Heart left ventricle (tissue), 16 donors: ENCODE measurements around the gene PCSK2. TPM values are rescaled to one million over a fixed set of nuclear protein-coding genes. Genes with fewer than 3 reads are reported as not detected.

Experiments used
- ATAC-seq, 4 donors: fragments of 200-7000 bp; cut with Tn5 transposase; one replicate each; pipeline ENCODE4 v1.9.1; 2020 to 2022; ENCODE audit warnings: moderate library complexity in 4 of 4, mild to moderate bottlenecking in 3 of 4, moderate number of reproducible peaks in 1 of 4
- DNase-seq, 5 donors: peaks; one replicate each; pipeline ENCODE4 v3.0.0-alpha.2; 2020
- H3K27ac ChIP-seq, 12 donors: fragments of 200-600 bp; sonication (generic) in 4 of 12; one replicate each; pipeline versions ENCODE4 v1.5.0 to v1.8.0; 2016 to 2022; ENCODE audit warnings: mild to moderate bottlenecking in 2 of 12
- H3K27me3 ChIP-seq, 9 donors: fragments of 200-600 bp; sonication (generic) in 2 of 9; one replicate each; pipeline versions ENCODE4 v1.5.1 to v1.8.0; 2016 to 2022; ENCODE audit warnings: mild to moderate bottlenecking in 3 of 9
- H3K36me3 ChIP-seq, 9 donors: fragments of 200-600 bp; sonication (generic) in 2 of 9; one replicate each; pipeline versions ENCODE4 v1.5.0 to v1.8.0; 2018 to 2022; ENCODE audit warnings: mild to moderate bottlenecking in 2 of 9
- H3K4me1 ChIP-seq, 12 donors: fragments of 200-600 bp; sonication (generic) in 4 of 12; one replicate each; pipeline versions ENCODE4 v1.5.0 to v1.8.0; 2016 to 2022; ENCODE audit warnings: mild to moderate bottlenecking in 3 of 12
- H3K4me3 ChIP-seq, 12 donors: fragments of 200-600 bp; sonication (generic) in 4 of 12; one replicate each; pipeline versions ENCODE4 v1.5.0 to v1.8.0; 2017 to 2022; ENCODE audit warnings: mild to moderate bottlenecking in 9 of 12, moderate library complexity in 4 of 12
- H3K9me3 ChIP-seq, 12 donors: fragments of 200-600 bp; sonication (generic) in 4 of 12; one replicate each; pipeline versions ENCODE4 v1.5.0 to v1.8.0; 2016 to 2022; ENCODE audit warnings: mild to moderate bottlenecking in 1 of 12
- CTCF ChIP-seq, 12 donors: fragments of 200-600 bp; sonication (generic) in 4 of 12; IDR thresholded peaks; one replicate each; pipeline versions ENCODE4 v1.5.0 to v1.8.0; 2018 to 2022; ENCODE audit warnings: antibody characterized with exemption in 12 of 12, mild to moderate bottlenecking in 5 of 12
- POLR2A ChIP-seq, 2 donors: fragments of 450-650 bp; IDR thresholded peaks; one replicate each; pipeline ENCODE4 v1.6.1; 2017; ENCODE audit warnings: antibody characterized with exemption in 2 of 2, mild to moderate bottlenecking in 2 of 2, moderate library complexity in 2 of 2
- WGBS, 4 donors: extraction: QIAGEN DNeasy Blood & Tissue Kit in 2 of 4; methylation state at CpG; one replicate each; pipeline versions ENCODE4 v1.1.5 to v1.1.7; 2013 to 2018; 5-methylcytosine and 5-hydroxymethylcytosine counted together
- intact Hi-C, 10 donors: fragments of 100-400 bp; cut with DNase I; formaldehyde crosslinking; loops; one replicate each; pipeline versions ENCODE4 v1.11.1 to v1.14.2; 2022
- polyA plus RNA-seq, 2 donors: library from polyadenylated mRNA; stranded (reverse); fragments of 200-250 nt; gene quantifications; one replicate each; pipeline ENCODE4 v1.2.3, GENCODE V29; 2013
- total RNA-seq, 9 donors: library from RNA; depleted of rRNA in 2 of 9; stranded (reverse); fragments of >200 nt in 2 of 9; fragmentation: NEBNext Ultra II Directional in 3 of 9; extraction: Animal tissue kit (Norgen Biotek cat#: 25700) in 3 of 9; gene quantifications; one replicate each; pipeline versions ENCODE4 v1.1.0 to v1.2.4, GENCODE V29; 2016 to 2023
- donor health status: ischemic (EF 13 %, LVEDD 7.1; RV severe dilation, severe dysfunction).
- donor health status: healthy with polysubstance abuse.
- donor health status: DM: no; HTN: yes; CAD: no.
- donor health status: DM: no; HTN: no; CAD: no.
- donor health status: ischemic (EF 25% LVEDD 6.9; RV normal size, moderate dysfunction).
- donor health status: ischemic (EF 25% LVEDD 5.7; RV mildly dilated, moderate dysfunction).
- donor health status: healthy.
- donor health status: DM: yes; HTN: yes; CAD: no.
- donor health status: ischemic (EF 35%, LVEDD 5.7; RV mildly dilated, moderate dysfunction).
- donor health status: nonischemic (EF 11% LVEDD 7.7; RV severe dilation, severe dysfunction).
- donor health status: DM: yes; HTN: yes; CAD: no.
- donor health status: PGD.
- donor health status: ischemic (EF 29% LVEDD 5.4; RV normal size, mild dysfunction).
- donor health status: nonischemic (EF 23%, LVEDD 6.1; RV moderate dilation, normal function).

PCSK2 gene
- total and polyA plus RNA-seq, 11 donors = 0.11 to 2.0 (median 0.55) TPM

- intact Hi-C loops = no loop called here
- no peak for TF ChIP-seq CTCF (IDR thresholded peaks at IDR 0.05)
- TF ChIP-seq POLR2A (IDR thresholded peaks at IDR 0.05) = no peak
- H3K4me3 ChIP-seq = no peak overlapping the region
- H3K4me1 ChIP-seq = no peaks in the 10 kb centered on the region
- DNase-seq (no peak), ATAC-seq (no peak)
- no peaks in the 10 kb centered on the region for H3K36me3 ChIP-seq
- H3K27me3 ChIP-seq = peaks cover 0 to 8% (median 0%) of the 10 kb centered on the region in 9 donors
- WGBS, 4 donors = 90 to 96% (median 91%) methylated on average over 10 to 11 of the region's 11 CpGs
- H3K27ac ChIP-seq = no peak overlapping the region
- H3K9me3 ChIP-seq = no peaks in the 10 kb centered on the region
These were observed 264.2 kb downstream of the PCSK2 start for GRCh38 chr20:17491041-17491440.

GRCh38 chr20:17491488-17491887, 264.6 kb downstream of the PCSK2 start:
- Histone ChIP-seq H3K27me3 (peaks cover 0 to 8% (median 0%) of the 10 kb centered on the region in 9 donors), H3K9me3 (no peaks in the 10 kb centered on the region), H3K27ac (no peak overlapping the region), H3K4me1 (no peaks in the 10 kb centered on the region), H3K36me3 (no peaks in the 10 kb centered on the region), H3K4me3 (no peak overlapping the region)
- no peak for ATAC-seq
- DNase-seq = no peak
- no peak for TF ChIP-seq CTCF (IDR thresholded peaks at IDR 0.05)
- TF ChIP-seq POLR2A (IDR thresholded peaks at IDR 0.05) = no peak
- 85 to 93% (median 92%) methylated on average over 4 of the region's 4 CpGs for WGBS, 4 donors
- intact Hi-C loops = no loop called here

- peaks cover 0 to 7% (median 0%) of the 10 kb centered on the region in 12 donors for H3K4me1 ChIP-seq
- DNase-seq (no peak), ATAC-seq (no peak)
- H3K9me3 ChIP-seq = no peaks in the 10 kb centered on the region
- TF ChIP-seq POLR2A (IDR thresholded peaks at IDR 0.05) = no peak
- no peak for TF ChIP-seq CTCF (IDR thresholded peaks at IDR 0.05)
- H3K27me3 ChIP-seq = peaks cover 0 to 3% (median 0%) of the 10 kb centered on the region in 9 donors
- H3K36me3 ChIP-seq = no peaks in the 10 kb centered on the region
- no peak overlapping the region for H3K4me3 ChIP-seq
- intact Hi-C loops = no loop called here
- WGBS, 4 donors = 67 to 85% (median 83%) methylated on average over 2 of the region's 2 CpGs
- H3K27ac ChIP-seq = no peak overlapping the region
These were observed 266.3 kb downstream of the PCSK2 start for GRCh38 chr20:17493173-17493572.

- WGBS, 4 donors = 87 to 96% (median 93%) methylated on average over 7 of the region's 7 CpGs
- no peaks in the 10 kb centered on the region for H3K36me3 ChIP-seq
- no peaks in the 10 kb centered on the region for H3K27me3 ChIP-seq
- H3K4me1 ChIP-seq = peaks cover 0 to 8% (median 0%) of the 10 kb centered on the region in 12 donors
- no peak overlapping the region for H3K27ac ChIP-seq
- TF ChIP-seq POLR2A (IDR thresholded peaks at IDR 0.05) (no peak), CTCF (IDR thresholded peaks at IDR 0.05) (no peak)
- intact Hi-C loops = no loop called here
- no peak for DNase-seq
- no peak for ATAC-seq
- H3K9me3 ChIP-seq = no peaks in the 10 kb centered on the region
- no peak overlapping the region for H3K4me3 ChIP-seq
These were observed 267.4 kb downstream of the PCSK2 start for GRCh38 chr20:17494201-17494600.
